Stimulated activated CD4-positive, alpha-beta T cell treated with anti-CD3 and anti-CD28 coated beads, Interleukin-12 subunit alpha, Interleukin-12 subunit beta, amount 100 ng/mL, for 4 hours (primary cell): Measurements from ENCODE around the gene SYT3.
"Not testable (repeated sequence)": the region's sequence is repeated elsewhere in the genome, so short reads cannot be mapped to it uniquely, and the experiment has no call there.

Experiments
- DNase-seq: peaks from one replicate; pipeline ENCODE4 v3.0.0-alpha.2; 2020

Gene SYT3

DNA sequence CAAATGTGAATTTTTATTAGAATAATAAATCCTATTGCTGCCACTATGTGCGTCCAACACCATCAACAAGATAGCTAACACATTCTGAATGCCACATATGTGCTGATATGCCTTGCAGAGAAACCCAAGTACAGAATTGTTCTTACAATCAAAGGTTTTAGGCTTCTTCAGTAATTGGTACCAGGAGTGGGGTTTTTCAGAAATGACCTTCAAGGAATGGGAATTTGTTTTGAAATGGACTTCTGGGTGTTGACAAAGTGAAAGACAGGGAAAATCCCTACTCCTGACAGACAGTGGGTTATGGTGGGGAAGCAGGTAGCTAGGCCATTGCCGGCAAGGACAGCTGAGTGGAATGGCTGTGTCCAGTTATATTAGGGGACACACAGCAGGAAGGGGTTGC lies 5.7 kb downstream of the SYT3 start:
- no peak for DNase-seq

DNA sequence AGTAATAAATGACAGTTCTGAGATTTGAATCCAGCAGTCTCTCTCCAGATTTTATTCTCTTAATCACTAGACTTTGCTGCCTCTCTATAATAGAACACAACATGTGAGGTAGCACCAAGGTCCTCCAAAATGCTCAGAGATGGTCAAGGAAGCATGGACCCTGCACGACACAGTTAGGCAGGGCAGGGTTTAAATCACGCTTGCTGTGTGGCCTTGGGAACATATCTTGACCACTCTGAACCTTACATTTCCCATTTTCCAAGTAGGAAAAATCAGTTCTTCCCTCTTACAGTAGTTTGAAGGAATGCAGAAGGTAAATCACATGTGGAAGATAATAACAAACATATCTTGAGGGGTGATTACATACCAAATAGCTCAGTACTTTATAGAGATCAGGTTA lies 6.3 kb downstream of the SYT3 start:
- no peak for DNase-seq

DNA sequence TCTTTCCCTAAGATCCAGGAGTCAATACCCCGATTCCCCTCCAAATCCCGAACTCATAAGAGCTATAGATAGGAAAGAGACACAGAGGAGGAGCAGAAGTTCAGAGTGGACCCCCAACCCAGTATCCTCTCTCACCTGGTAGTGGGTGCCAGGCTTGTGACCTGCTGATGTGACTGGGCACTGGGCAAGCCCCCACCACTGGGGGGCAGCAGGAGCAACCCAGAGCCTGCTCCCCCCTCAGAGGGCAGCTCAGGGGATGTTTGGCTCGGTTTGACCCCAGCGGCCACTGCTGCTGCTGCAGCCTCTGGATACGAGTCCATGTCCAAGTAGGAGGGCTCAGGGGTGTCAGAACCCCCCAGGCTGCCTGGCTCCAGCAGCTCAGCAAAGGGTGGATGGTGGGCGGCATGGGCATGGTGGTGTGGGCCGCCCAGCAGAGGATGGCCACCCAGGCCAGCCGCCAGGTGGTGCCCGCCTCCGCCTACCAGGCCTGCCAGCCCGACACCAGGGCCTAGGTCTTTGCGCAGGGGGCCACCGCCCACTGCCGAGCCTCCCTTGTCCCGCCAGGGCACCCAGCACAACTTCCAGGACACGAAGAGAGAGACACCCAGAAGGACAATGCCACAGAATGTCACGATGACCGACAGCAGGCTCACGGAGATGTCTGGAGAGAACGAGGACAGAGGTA lies 7.4 kb downstream of the SYT3 start:
- DNase-seq, result no peak

DNA sequence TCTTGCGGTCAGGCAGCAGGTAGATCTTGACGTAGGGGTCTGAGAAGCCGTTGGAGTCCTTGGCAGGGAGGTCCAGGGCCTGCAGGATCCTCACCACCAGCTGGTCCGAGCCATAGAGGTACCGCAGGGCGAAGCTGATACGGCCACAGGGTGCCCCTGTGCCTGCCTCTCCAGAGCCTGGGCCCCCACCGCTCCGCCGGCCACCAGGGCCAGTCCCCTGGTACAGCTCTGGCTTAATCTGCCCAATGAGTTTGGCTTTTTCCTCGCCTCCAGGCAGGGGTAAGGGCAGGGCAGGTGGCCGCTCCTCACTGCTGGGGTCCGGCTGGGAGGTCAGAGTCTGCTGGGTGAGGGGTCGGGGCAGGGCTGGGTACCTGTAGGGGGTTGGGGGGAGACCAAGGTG lies 9.9 kb downstream of the SYT3 start:
- no peak for DNase-seq

DNA sequence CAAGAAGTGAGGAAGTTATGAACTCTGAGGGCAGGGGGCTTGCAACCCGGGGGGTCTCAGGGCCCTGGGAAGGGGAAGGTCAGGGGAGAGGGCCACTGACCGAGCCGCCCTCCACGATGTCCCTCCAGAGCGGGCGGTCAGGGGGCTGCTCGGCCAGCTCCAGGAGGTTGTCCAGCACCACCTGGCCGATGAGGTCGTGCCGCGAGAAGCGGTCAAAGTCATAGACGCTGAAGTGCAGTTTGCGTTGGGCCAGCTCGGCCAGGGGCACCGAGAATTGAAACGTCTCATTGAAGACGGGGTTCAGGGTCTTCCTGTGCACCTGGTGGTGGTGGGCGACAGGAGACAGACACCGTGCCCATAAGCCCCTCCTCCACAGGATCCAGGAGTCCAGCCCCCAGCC lies 10.5 kb downstream of the SYT3 start:
- DNase-seq, result no peak

DNA sequence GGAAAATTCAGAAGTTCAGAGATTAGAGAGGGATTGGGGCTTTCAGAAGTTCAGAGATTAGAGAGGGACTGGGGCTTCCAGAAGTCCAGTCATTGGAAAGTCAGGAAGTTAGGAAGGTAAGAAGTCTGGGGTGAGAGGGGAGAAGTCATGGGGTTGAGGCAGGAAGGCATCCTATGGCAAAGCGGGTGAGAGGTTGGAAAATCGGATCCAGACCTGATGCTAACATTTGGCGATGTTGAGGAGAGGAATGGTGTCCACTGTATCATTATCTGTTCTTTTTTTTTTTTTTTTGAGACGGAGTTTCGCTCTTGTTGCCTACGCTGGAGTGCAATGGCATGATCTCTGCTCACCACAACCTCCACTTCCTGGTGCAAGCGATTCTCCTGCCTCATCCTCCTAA lies 11.1 kb downstream of the SYT3 start:
- DNase-seq, result no peak

DNA sequence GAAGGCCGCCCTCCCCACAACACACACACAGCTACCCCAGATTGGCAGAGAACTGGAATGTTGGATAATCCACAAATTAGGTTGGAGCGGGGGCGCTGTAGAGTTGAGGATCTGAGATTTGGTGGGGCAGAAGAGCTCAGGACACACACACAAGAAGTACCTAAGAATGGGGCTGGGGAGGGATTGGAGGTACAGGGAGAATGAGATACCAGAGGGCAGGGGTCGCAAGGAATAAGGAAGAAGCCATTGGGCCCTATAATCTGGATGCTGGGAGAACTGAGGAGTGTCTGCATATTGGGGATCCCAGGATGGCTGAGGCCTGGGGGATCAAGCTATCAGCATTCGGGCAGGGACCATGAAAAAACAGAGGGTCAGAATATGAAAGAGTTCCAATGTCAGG lies 11.5 kb downstream of the SYT3 start:
- no peak for DNase-seq

DNA sequence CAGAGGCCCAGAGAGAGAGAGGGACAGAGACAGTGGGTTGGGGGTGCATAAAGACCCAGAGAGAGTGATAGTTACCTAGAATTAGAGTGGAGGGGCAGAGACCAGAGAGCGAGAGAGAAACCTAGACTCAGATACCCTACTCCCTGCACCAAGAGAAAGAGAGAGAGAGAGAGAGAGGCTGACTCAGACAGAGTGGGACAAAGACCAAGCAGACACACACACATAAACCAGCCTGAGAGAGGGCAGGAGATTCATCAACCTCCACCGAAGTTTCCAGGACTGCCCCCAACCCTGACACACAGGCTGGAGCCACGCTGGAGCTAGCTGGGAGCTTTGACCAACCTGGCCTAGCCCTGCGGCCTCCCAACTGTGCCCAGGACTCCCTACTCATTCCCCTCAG lies 12.9 kb downstream of the SYT3 start:
- no peak for DNase-seq

DNA sequence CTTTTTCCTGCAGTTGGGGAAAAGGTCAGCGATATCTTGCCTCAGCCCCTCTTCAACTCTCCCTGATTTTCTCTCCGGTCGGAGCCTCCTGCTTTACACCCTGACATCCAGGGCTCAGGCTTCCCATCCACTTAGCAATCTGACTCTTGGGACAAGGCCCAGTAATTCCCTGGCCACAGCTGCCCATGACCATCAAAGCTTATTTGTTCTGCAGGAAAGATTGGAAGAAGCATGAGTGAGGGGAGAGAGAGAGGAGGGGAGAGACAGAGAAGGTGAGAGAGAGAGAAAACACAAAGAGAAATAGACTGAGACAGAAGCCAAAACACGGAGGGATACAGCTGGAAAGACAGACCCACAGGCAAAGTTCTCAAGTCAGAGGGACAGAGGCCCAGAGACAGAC lies 13.7 kb downstream of the SYT3 start:
- DNase-seq, result no peak

DNA sequence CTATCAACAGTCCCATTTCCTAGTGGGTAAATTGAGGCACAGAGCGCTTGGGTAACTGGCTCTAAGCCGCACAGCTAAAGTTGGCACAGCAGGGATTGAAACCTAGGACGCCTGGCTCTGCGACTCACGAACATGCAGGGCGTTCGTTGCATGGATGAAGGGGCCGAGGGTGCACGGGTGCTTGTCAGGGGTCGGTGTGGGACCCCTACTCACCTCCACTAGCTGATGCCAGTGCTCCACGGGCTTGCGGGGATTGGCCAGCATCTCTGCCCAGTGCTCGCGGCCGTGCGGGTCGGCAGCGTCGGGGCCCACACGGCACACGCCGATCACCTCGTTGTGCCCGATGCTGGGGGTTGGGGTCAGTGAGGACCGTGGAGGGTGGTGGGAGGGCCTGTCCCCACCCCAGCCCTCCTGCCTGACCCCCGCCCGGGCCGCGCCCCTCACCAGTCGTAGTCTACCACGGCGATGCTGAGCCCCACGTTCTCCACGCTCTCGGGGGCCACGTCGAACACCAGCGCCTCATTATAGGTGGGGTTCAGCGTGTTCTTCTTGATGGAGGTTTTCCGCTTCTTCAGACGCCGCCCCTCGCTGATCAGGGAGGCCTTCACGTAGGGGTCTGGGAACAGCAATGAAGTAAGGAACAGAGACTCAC lies 14.6 kb downstream of the SYT3 start:
- no peak for DNase-seq

DNA sequence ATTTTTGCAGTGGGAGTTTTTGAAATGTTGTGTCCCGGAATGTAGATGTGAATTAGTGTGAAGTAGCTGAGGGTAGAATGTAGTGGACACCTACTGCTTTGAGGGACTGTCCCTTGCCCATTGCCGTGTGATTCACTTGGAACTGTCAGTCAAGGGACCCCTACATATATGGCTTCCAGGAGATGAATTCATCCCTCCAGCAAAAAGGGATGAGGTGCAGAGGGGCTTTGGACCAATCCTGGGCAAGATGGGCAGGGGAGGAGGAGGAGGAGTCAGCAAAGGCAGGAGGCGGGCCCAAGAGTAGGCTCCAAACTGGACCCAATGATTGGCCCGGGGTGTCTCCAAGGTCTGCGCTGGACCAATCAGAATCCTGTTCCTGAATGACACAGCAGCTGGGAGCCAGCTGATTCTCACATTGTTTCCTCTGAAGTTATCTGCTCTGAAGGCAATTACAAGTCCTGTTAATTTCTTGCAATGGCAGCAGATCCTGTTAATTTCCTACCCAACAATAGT lies 19.2 kb downstream of the SYT3 start:
- not testable (repeated sequence) for DNase-seq

DNA sequence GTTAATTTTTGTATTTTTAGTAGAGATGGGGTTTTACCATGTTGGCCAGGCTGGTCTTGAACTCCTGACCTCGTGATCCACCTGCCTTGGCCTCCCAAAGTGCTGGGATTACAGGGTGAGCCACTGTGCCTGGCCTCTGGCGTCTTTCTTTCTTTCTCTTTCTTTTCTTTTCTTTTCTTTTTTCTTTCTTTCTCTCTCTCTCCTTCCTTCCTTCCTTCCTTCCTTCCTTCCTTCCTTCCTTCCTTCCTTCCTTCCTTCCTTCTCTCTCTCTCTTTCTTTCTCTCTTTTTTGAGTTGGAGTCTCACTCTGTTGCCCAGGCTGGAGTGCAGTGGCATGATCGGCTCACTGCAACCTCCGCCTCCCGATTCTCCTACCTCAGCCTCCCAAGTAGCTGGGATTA lies 20.5 kb downstream of the SYT3 start:
- DNase-seq, result not testable (repeated sequence)

DNA sequence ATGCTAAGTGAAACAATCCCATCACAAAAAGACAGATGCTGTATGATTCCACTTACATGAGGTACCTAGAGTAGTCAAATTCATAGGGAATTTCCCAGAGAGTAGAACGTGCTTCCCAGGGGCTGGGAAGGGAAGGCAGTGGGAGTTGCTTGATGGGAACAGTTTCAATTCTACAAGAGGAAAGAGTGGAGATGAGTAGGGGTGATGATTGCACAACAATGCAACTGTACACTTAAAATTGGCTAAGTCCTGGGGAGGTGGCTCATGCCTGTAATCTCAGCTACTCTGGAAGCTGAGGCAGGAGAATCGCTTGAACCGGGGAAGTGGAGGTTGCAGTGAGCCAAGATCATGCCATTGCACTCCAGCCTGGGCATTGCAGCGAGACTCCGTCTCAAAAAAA lies 21.3 kb downstream of the SYT3 start:
- DNase-seq, result not testable (repeated sequence)

DNA sequence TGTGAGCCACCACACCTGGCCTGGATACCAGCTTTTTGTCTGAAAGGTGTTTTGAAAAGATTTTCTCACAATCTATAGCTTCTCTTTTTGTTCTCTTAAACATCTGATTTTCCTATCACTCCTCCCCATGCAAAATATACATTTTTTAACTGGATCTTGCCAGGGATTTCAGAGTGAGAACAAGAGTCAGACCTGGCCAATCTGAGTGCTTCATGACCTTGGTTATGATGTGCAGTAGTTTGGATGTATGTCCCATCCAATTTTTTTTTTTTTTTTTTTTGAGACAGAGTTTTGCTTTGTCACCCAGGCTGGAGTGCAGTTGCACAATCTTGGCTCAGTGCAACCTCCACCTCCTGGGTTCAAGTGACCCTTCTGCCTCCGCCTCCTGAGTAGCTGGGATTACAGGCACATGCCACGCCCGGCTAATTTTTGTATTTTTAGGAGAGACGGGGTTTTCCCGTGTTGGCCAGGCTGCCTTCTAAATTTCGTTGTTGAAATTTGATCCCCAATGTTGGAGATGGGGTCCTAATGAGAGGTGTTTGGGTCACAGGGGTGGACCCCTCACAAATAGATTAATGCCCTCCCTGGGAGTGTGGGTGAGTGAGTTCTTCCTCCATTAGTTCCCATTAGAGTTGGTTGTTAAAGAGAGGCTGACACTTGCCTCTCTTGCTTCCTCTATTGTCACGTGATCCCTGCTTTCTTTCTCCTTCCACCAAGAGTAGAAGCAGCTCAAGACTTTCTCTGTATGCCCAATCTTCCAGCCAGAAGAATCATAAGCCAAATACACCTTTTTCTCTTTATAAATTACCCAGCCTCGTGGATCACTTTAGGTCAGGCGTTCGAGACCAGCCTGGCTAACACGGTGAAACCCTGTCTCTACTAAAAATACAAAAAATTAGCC lies 26.9 kb downstream of the SYT3 start:
- DNase-seq, result not testable (repeated sequence)

DNA sequence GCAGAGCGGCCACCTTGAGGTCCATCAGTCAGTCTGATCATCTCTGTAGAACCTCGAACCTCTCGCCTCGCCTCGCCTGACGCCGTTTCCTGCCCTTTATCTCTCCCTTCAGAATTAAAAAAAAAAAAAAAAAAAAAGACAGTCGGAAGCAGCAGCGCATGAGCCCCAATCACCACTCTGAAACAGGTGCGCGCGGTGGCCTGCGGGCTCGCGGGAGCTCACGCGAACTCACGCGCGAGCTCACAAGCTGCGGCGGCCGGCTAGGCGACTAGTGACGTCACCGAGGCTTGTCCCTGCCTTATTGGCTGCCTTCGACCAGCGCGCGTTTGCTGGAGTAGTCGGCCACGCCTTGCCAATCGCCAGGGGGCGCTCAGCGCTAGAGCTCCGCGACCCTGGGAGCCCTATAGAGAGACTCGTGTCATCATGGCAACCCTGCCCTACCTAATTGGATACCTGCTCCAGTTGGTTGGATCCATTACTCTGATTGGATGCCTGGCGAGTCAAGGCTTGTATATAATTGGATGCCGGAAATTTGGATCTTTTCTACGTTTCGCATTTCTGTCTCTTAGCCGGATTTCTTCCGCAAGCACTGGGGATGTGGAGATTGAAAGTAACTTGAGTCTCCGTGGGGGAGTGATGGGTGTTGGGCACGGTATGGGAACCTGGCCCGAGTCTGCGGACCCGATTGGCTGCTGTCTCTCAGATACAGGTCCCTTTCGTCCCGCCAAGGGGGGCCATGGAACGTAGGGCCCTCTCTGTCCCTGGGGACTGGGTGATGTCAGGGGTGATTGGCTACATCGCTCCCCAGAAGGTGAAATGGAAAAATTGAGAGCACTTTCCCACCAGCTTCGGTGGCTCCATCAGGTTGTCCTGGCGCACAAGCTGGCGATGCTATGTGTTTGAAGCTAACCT lies 31.6 kb downstream of the SYT3 start:
- DNase-seq, result peak; percentile 74

DNA sequence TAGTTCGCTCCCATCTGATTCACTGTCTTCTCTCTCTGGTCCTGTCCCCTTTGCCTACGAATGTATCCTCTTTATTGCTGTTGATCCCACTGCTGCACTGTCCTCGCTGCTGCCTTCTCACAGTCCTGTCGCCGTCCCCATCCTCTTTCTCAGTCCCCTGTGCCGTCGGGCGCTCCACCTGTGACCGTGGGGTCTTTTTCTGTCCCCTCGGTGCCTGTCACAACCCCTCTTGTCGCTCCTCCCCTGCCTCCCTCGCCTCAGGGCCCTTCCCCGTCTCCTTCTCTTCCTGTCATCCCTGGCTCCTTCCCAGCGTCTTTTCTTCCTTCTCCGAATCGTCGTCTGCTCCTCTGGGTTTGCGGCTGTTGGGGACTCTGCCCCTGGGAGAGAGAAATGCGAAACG lies 32.3 kb downstream of the SYT3 start:
- no peak for DNase-seq

DNA sequence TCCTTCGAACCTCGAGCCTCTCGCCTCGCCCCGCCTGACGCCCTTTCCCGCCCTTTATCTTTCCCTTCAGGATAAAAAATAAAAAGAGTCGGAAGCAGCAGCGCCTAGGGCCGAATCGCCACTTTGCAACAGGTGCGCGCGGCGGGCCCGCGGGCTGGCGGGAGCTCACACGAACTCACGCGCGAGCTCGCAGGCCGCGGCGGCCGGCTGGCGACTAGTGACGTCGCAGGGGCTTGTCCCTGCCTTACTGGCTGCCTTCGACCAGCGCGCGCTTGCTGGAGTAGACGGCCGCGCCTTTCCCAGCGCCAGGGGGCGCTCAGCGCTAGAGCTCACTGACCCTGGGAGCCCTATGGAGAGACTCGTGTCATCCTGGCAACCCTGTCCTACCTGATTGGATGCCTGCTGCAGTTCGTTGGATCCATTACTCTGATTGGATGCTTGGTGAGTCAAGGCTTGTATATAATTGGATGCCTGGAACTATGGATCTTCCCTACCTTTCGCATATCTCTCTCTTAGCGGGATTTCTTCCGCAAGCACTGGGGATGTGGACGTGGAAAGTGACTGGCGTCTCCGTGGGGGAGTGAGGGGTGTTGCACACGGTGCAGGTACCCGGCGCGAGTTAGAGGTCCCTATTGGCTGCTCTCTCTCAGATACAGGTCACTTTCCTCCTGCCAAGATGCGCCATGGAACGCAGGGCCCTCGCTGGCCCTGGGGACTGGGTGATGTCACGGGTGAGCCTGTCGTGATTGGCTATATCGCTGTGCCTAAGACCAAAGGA lies 33.4 kb downstream of the SYT3 start:
- DNase-seq, result not testable (repeated sequence)

DNA sequence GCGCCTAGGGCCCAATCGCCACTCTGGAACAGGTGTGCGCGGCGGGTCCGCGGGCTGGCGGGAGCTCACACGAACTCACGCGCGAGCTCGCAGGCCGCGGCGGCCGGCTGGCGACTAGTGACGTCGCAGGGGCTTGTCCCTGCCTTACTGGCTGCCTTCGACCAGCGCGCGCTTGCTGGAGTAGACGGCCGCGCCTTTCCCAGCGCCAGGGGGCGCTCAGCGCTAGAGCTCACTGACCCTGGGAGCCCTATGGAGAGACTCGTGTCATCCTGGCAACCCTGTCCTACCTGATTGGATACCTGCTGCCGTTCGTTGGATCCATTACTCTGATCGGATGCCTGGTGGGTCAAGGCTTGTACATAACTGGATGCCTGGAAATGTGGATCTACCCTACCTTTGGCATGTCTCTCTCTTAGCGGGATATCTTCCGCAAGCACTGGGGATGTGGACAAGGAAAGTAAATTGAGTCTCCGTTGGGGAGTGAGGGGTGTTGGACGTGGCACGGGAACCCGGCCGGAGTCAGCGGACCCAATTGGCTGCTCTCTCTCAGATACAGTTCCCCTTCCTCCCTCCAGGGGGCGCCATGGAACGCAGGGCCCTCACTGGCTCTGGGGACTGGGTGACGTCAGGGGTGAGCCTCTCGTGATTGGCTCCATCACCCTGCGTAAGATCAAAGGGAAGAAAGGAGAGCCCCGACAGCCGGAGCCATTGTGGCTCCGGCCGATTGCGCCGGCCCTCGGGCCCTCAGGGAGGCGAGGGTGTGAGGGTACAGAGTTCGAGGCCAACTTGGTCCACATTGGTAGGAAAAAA lies 35.2 kb downstream of the SYT3 start:
- DNase-seq, result not testable (repeated sequence)

DNA sequence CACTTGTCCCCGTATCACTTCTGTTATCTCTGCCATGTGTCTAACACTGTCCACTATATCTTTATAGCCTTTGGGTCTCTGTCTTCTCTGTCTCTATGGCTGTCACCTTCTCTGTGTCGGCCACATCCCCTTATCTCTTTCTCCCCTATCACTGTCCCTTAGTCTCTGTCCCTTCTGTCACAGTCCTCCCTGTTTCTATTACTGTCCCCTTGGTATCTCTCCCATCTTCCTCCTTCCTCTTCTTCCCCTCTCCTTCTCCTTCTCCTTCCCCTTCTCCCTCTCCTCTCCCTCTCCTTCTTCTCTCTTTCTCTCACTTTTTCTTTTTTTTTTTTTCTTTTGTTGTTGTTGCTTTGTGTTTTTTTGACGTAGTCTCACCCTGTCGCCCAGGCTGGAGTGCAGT lies 36.7 kb downstream of the SYT3 start:
- no peak for DNase-seq

DNA sequence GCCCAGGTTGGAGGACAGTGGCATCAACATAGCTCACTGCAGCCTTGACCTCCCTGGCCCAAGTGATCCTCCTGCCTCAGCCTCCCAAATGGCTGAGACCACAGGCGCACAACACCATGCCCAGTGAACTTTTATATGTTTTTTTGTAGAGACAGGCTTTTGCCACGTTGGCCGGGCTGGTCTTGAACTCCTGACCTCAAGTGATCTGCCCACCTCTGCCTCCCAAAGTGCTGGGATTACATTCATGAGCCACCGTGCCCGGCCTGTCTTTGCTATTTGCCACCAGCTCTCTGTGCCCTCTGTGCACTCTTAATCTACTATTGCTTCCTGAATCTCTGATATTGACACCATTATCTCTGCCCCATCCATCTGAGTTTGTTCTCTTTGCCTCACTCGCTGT lies 37.2 kb downstream of the SYT3 start:
- no peak for DNase-seq

DNA sequence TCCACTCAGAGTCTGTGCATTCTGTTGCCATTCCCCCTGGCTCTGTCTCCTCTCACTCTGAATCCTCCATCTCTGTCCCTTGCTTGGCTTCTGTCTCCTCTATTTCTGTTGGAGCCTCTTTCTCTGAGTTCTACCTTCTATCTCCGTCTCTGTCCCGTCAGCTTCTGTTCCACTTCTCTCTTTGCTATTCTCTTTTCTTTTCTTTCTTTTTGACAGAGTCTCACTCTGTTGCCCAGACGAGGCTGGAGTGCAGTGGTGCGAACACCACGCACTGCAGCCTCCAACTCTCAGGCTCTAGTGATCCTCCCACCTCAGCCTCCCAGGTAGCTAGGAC lies 37.6 kb downstream of the SYT3 start:
- no peak for DNase-seq
